ENCODE results near the gene ANKK1.

ANKK1 gene

DNA sequence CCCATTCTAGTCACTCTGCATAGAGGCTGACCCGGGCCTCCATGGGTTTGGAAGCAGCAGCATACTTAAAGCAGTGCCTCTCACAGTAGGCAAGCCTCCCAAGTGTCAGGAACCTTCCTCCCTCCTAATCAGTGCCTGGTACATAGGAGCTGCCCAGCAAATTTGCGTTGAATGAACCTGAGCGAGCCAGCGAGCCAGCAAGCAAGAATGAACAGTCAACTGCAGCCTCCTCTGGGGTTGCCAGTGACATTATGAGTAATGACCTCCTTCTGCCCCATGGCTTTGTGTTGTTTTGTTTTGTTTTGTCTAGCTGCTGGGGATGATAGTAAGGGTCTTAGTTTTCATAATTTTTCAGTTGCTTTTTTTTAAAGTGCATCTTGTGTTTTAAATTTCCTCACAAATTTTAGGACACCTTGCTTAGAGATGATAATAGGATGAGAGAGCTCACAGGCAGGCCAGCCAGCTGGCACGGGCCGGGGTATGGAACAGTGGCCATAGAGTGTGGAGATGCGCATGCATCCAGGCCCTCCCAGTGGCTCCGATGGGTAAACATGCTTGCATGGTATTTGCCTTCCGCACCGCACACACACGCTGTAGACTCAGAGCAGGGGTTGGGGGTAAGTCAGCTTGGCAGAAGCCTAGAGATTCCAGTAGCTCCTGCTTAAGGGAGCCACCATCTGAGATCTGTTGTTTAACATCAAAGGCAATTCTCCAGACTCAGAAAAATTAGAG, 37.1 kb upstream of the ANKK1 start:
- TF ChIP-seq, protein P1, sequence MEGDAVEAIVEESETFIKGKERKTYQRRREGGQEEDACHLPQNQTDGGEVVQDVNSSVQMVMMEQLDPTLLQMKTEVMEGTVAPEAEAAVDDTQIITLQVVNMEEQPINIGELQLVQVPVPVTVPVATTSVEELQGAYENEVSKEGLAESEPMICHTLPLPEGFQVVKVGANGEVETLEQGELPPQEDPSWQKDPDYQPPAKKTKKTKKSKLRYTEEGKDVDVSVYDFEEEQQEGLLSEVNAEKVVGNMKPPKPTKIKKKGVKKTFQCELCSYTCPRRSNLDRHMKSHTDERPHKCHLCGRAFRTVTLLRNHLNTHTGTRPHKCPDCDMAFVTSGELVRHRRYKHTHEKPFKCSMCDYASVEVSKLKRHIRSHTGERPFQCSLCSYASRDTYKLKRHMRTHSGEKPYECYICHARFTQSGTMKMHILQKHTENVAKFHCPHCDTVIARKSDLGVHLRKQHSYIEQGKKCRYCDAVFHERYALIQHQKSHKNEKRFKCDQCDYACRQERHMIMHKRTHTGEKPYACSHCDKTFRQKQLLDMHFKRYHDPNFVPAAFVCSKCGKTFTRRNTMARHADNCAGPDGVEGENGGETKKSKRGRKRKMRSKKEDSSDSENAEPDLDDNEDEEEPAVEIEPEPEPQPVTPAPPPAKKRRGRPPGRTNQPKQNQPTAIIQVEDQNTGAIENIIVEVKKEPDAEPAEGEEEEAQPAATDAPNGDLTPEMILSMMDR (IDR thresholded peaks at IDR 0.05; ENCODE audit: low read depth, low read length): no peak
- no peak overlapping the region for H3K4me3 ChIP-seq (replicated peaks in 1 of 2; ENCODE audit: low read depth in 2 of 2, low read length in 2 of 2)
- DNase-seq (ENCODE audit: low read depth in 2 of 2): no peak

DNA sequence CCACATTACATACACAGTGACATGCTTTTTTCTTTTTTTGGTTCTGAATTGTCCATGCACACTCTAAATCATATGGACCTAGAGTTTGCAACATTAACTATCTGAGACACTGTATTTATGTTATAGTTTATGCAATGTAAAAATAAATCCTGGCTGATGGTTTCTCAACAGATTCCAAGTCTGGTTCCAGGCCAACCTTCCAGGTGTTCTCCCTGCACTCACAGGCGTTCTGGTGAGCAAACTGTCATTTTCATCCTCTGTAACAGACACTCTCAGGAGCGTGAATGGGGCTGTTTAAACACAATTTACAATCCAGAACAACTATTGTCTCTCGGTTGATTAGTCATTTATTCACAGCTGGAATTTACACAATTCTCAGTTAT, 36.5 kb upstream of the ANKK1 start:
- TF ChIP-seq, protein P1 (IDR thresholded peaks at IDR 0.05; ENCODE audit: low read depth, low read length): no peak
- no peak for DNase-seq (ENCODE audit: low read depth in 2 of 2)
- H3K4me3 ChIP-seq (replicated peaks in 1 of 2; ENCODE audit: low read depth in 2 of 2, low read length in 2 of 2): no peak overlapping the region

DNA sequence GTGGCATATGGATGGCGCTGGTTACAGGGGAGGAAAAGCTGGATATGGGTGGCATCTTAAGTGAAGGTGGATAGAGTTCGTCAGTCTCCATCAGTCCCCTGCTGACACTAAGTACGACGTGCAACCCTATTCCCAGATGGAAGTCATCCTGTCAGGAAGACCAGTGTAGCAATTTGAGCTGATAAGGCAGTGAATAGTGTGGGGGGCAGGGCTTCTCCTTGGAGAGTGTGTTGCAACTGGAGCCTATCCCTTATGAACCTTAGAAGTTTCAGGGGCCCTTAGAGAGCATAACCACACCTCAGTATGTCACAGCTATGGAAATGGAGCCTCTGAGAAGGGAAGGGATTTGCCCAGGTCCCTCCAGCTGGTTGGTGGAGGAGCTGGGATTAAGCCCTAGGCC, 36.1 kb upstream of the ANKK1 start:
- TF ChIP-seq, protein P1 (IDR thresholded peaks at IDR 0.05; ENCODE audit: low read depth, low read length): no peak
- no peak overlapping the region for H3K4me3 ChIP-seq (replicated peaks in 1 of 2; ENCODE audit: low read depth in 2 of 2, low read length in 2 of 2)
- DNase-seq (ENCODE audit: low read depth in 2 of 2): peak in 1 of 2 donors; percentile 35

DNA sequence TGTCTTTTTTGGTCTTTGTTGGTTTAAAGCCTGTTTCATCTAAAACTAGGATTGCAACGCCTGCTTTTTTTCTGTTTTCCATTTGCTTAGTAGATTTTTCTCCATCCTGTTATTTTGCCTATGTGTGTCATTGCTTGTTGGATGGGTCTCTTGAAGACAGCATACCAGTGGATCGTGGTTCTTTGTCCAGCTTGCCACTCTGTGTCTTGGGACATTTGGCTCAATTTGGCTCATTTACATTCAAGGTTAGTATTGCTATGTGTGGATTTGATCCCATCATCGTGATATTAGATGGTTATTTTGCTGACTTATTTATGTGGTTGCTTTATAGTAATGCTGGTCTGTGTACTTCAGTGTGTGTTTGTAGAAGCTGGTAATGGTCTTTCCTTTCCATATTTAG, 31.4 kb upstream of the ANKK1 start:
- H3K4me3 ChIP-seq (replicated peaks in 1 of 2; ENCODE audit: low read depth in 2 of 2, low read length in 2 of 2): no peak overlapping the region
- DNase-seq (ENCODE audit: low read depth in 2 of 2): no peak
- TF ChIP-seq, protein P1 (IDR thresholded peaks at IDR 0.05; ENCODE audit: low read depth, low read length): no peak

DNA sequence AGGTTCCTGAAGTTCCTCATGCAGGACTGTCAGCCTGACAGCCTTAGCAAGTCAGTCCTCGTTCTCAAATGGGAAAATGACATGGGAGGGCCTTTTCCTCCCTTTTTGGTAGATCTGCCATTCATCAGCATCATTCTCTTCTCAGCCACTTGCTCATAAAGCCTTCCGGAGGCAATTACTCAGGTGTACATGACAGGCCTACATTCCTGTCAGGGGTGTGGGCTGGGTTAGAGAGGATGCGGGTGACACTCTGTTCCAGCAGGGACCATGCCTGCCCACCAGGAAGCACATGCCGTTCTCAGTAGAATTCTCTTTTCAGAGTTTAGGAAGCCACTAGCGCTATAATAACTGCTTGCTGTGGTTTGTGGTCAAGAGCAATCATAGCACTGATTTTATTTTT, 24.2 kb upstream of the ANKK1 start:
- no peak for DNase-seq (ENCODE audit: low read depth in 2 of 2)
- no peak overlapping the region for H3K4me3 ChIP-seq (replicated peaks in 1 of 2; ENCODE audit: low read depth in 2 of 2, low read length in 2 of 2)
- TF ChIP-seq, protein P1 (IDR thresholded peaks at IDR 0.05; ENCODE audit: low read depth, low read length): no peak

DNA sequence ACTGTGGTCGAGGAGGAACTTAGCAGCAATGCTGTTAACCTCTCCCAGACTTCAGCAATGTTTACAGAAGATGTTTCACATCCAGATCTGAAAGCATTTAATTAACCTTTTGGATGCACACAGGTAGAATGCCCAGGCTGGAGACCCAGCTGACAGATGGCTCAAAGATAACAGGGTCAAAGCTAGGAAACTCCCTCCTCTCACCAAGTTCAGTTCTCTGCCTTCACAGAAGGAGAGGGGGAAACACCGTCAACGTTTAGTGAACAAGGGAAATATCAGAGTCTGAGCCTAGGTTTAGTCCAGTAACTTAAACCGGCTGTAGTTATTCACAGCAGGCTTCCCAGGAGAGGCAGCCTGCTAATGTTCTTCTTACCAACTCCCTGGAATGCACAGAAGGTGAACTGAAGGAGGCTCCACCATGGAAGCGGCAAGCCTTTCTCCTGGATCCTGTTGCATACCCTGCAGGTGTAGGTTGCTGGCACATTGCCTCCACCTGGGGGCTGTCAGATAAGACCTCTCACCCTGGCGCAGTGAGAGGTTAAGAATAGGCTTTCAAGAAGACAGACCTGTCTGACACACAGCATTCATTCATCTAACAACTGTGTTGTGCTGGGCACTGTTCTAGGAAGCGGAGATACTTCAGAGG, 23.5 kb upstream of the ANKK1 start:
- DNase-seq (ENCODE audit: low read depth in 2 of 2): no peak
- H3K4me3 ChIP-seq (replicated peaks in 1 of 2; ENCODE audit: low read depth in 2 of 2, low read length in 2 of 2): no peak overlapping the region
- TF ChIP-seq, protein P1 (IDR thresholded peaks at IDR 0.05; ENCODE audit: low read depth, low read length): no peak

All from cardiac fibroblast (primary cell).